HepG2 (cell line): ENCODE measurements around the gene CNGA3. TPM values are rescaled to one million over a fixed set of nuclear protein-coding genes. Genes with fewer than 3 reads are reported as not detected.

Experiments used
- ATAC-seq: fragments of 200-7000 bp; cut with Tn5 transposase; 3 replicates; pipeline ENCODE4 v1.9.1; 2020; ENCODE audit warnings: mild to moderate bottlenecking, moderate library complexity
- BruUV-seq: library from RNA; stranded (reverse); fragments of 400-500 nt; replicated peaks from 2 replicates; lab custom pipeline; 2021; lab: Mats Ljungman, UMichigan
- CTCF ChIA-PET: fragments of 300-600 bp; formaldehyde crosslinking; extraction: SDS; loops from one replicate; lab custom pipeline; 2021; ENCODE audit warnings: low total read pairs, inconsistent platforms, low intra/inter-chr PET ratio; lab: Yijun Ruan, JAX
- POLR2A ChIA-PET: fragments of 350-600 bp; sonication (Branson Sonifier 250); formaldehyde crosslinking; loops from one replicate; lab custom pipeline; 2020; ENCODE audit warnings: antibody characterized with exemption, inconsistent platforms; lab: Yijun Ruan, JAX
- DNase-seq: peaks from one replicate; pipeline ENCODE4 v3.0.0-alpha.2; 2015; ENCODE audit warnings: low spot score
- FAIRE-seq: peaks from 3 replicates; lab custom pipeline; 2011; peaks lifted over from hg19 to GRCh38; lab: Jason Lieb, UNC
- H2AFZ ChIP-seq: one replicate; pipeline ENCODE4 v1.6.1; 2011; ENCODE audit warnings: low read length, inconsistent platforms
- H3K27ac ChIP-seq: fragments of 300-600 bp; 3 replicates; pipeline ENCODE4 v1.8.0; 2011; ENCODE audit warnings: mixed run types, mild to moderate bottlenecking, mixed read lengths, low read length, inconsistent platforms; ENCODE audit not compliant: insufficient read depth; ENCODE audit errors: extremely low read length
- H3K27me3 ChIP-seq, 2 experiments: fragments of 200-600 bp in 1 of 2; 2 replicates in 1 of 2; 3 replicates in 1 of 2; pipeline versions ENCODE4 v1.6.0 to v1.8.0; 2011; ENCODE audit warnings: low read length in 2 of 2, mild to moderate bottlenecking in 2 of 2, moderate library complexity in 2 of 2, inconsistent platforms in 1 of 2; ENCODE audit not compliant: insufficient read depth in 2 of 2, control insufficient read depth in 1 of 2
- H3K36me3 ChIP-seq, 2 experiments: fragments of 200-600 bp in 1 of 2; replicated peaks in 1 of 2; 2 replicates in 1 of 2; 3 replicates in 1 of 2; pipeline versions ENCODE4 v1.5.1 to v1.8.0; 2011; ENCODE audit warnings: low read length in 2 of 2, inconsistent platforms in 1 of 2; ENCODE audit not compliant: insufficient read depth in 2 of 2, control insufficient read depth in 1 of 2
- H3K4me1 ChIP-seq: 2 replicates; pipeline ENCODE4 v1.5.1; 2012; ENCODE audit warnings: low read length, inconsistent platforms; ENCODE audit not compliant: insufficient read depth
- H3K4me2 ChIP-seq: 2 replicates; pipeline ENCODE4 v1.6.0; 2011; ENCODE audit warnings: low read depth, low read length, inconsistent platforms
- H3K4me3 ChIP-seq, 3 experiments: fragments of 200-600 bp in 1 of 3; sonication (generic), shearing (Covaris generic) in 1 of 3; replicated peaks in 1 of 3; 2 replicates each; pipeline ENCODE4 v1.5.1; 2011 to 2016; ENCODE audit warnings: low read length in 3 of 3, inconsistent platforms in 2 of 3, low read depth in 2 of 3, mild to moderate bottlenecking in 2 of 3, control low read depth in 1 of 3, mixed read lengths in 1 of 3; ENCODE audit not compliant: insufficient read depth in 1 of 3
- H3K79me2 ChIP-seq: one replicate; pipeline ENCODE4 v1.6.1; 2011; ENCODE audit warnings: low read length, inconsistent platforms; ENCODE audit not compliant: insufficient read depth
- H3K9ac ChIP-seq: 2 replicates; pipeline ENCODE4 v1.6.0; 2011; ENCODE audit warnings: mild to moderate bottlenecking, low read depth, low read length, inconsistent platforms; ENCODE audit not compliant: insufficient read depth
- H3K9me3 ChIP-seq: 2 replicates; pipeline ENCODE4 v1.5.1; 2012; ENCODE audit warnings: mild to moderate bottlenecking, low read length
- H4K20me1 ChIP-seq: 2 replicates; pipeline ENCODE4 v1.6.0; 2011; ENCODE audit warnings: inconsistent platforms, mild to moderate bottlenecking, low read length, moderate library complexity; ENCODE audit not compliant: insufficient read depth
- CC2D1A ChIP-seq: sonication (generic); formaldehyde crosslinking; IDR thresholded peaks from 2 replicates; pipeline ENCODE4 v1.8.1; 2023; ENCODE audit warnings: mild to moderate bottlenecking, missing genetic modification reagents
- GATA4 ChIP-seq: sonication (generic); IDR thresholded peaks from 2 replicates; pipeline ENCODE4 v1.6.1; 2016; ENCODE audit warnings: antibody characterized with exemption, low read depth, borderline replicate concordance
- MAZ ChIP-seq, 2 experiments: sonication (generic) in 1 of 2; formaldehyde crosslinking in 1 of 2; IDR thresholded peaks; 2 replicates each; pipeline versions ENCODE4 v1.5.0 to v1.6.1; 2012 to 2020; ENCODE audit warnings: low read depth in 2 of 2, mild to moderate bottlenecking in 2 of 2, borderline replicate concordance in 1 of 2, improper control_type of control experiment in 1 of 2, low read length in 1 of 2, missing genetic modification reagents in 1 of 2, moderate library complexity in 1 of 2
- NFE2L2 ChIP-seq: fragments of 150-350 bp; IDR thresholded peaks from 2 replicates; pipeline ENCODE4 v1.6.1; 2014; ENCODE audit warnings: low read length
- PLRG1 ChIP-seq: fragments of 450-650 bp; conservative IDR thresholded peaks from 2 replicates; pipeline ENCODE4 v1.6.1; 2016
- SIX4 ChIP-seq: sonication (generic); formaldehyde crosslinking; IDR thresholded peaks from 2 replicates; pipeline ENCODE4 v1.4.0; 2020; ENCODE audit warnings: missing genetic modification reagents
- TCF12 ChIP-seq, 2 experiments: fragments of 450-650 bp in 1 of 2; sonication (generic) in 1 of 2; formaldehyde crosslinking in 1 of 2; IDR thresholded peaks; 2 replicates each; pipeline versions ENCODE4 v1.6.1 to v1.8.0; 2017 to 2022; ENCODE audit warnings: antibody characterized with exemption in 1 of 2, mild to moderate bottlenecking in 1 of 2, missing genetic modification reagents in 1 of 2, moderate library complexity in 1 of 2
- ZBTB43 ChIP-seq: sonication (generic); formaldehyde crosslinking; conservative IDR thresholded peaks from 2 replicates; pipeline ENCODE4 v1.4.0; 2020; ENCODE audit warnings: missing genetic modification reagents
- ZNF782 ChIP-seq: sonication (generic); formaldehyde crosslinking; IDR thresholded peaks from 2 replicates; pipeline ENCODE4 v1.4.0; 2020; ENCODE audit warnings: missing genetic modification reagents, mild to moderate bottlenecking, borderline replicate concordance
- ZNF891 ChIP-seq: sonication (generic); formaldehyde crosslinking; IDR thresholded peaks from 2 replicates; pipeline ENCODE4 v1.5.0; 2020; ENCODE audit warnings: mild to moderate bottlenecking, missing genetic modification reagents
- WGBS: methylation state at CpG from one replicate; pipeline ENCODE4 v1.1.6; 2017; ENCODE audit warnings: low lambda C conversion rate; 5-methylcytosine and 5-hydroxymethylcytosine counted together
- in situ Hi-C: cut with HindIII; loops from 2 replicates; pipeline ENCODE4 v1.10.0; 2017; ENCODE audit warnings: low pct_unique_long_range_greater_than_20kb; ENCODE audit not compliant: extremely low pct_ligation_motif_present
- intact Hi-C: fragments of 100-400 bp; cut with micrococcal nuclease; formaldehyde crosslinking; loops from one replicate; pipeline ENCODE4 v1.10.0; 2022; ENCODE audit not compliant: unreplicated experiment
- polyA plus RNA-seq, 8 experiments: library from polyadenylated mRNA; depleted of rRNA in 3 of 8; stranded (reverse) in 7 of 8; unstranded in 1 of 8; fragments of >200 nt; fragmentation: Illumina TruSeq in 4 of 8; extraction: Trizol in 4 of 8; gene quantifications; 2 replicates each; pipeline versions ENCODE4 v1.2.1 to v1.2.3, GENCODE V29; 2011 to 2016; ENCODE audit warnings: low read depth in 4 of 8, missing spikeins in 1 of 8, mixed read lengths in 1 of 8; ENCODE audit not compliant: insufficient read depth in 1 of 8
- total RNA-seq, 5 experiments: library from RNA; depleted of rRNA; stranded (reverse); fragments of >200 nt; fragmentation: Illumina TruSeq; extraction: Trizol; gene quantifications; 2 replicates each; pipeline ENCODE4 v1.2.3, GENCODE V29; 2016; ENCODE audit warnings: low read depth in 1 of 5
- TF ChIP-seq, protein P1 (sequence below): sonication (generic); formaldehyde crosslinking; IDR thresholded peaks from 2 replicates; pipeline ENCODE4; 2020; ENCODE audit warnings: missing genetic modification reagents, mild to moderate bottlenecking, borderline replicate concordance
- TF ChIP-seq, protein P2 (sequence below): sonication (generic); formaldehyde crosslinking; IDR thresholded peaks from 2 replicates; pipeline ENCODE4 v1.8.1; 2022; ENCODE audit warnings: mild to moderate bottlenecking, missing genetic modification reagents

The CNGA3 gene
- total and polyA plus RNA-seq, 2 of the 13 experiments (the other 11 are each of a cell fraction or from before 2014, with no cell fraction given), result not detected

GRCh38 chr2:98403878-98404277, 57.6 kb downstream of the CNGA3 start (continued):
- TF ChIP-seq, protein P1, sequence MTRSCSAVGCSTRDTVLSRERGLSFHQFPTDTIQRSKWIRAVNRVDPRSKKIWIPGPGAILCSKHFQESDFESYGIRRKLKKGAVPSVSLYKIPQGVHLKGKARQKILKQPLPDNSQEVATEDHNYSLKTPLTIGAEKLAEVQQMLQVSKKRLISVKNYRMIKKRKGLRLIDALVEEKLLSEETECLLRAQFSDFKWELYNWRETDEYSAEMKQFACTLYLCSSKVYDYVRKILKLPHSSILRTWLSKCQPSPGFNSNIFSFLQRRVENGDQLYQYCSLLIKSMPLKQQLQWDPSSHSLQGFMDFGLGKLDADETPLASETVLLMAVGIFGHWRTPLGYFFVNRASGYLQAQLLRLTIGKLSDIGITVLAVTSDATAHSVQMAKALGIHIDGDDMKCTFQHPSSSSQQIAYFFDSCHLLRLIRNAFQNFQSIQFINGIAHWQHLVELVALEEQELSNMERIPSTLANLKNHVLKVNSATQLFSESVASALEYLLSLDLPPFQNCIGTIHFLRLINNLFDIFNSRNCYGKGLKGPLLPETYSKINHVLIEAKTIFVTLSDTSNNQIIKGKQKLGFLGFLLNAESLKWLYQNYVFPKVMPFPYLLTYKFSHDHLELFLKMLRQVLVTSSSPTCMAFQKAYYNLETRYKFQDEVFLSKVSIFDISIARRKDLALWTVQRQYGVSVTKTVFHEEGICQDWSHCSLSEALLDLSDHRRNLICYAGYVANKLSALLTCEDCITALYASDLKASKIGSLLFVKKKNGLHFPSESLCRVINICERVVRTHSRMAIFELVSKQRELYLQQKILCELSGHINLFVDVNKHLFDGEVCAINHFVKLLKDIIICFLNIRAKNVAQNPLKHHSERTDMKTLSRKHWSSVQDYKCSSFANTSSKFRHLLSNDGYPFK (CRISPR knock-in tag), result no peak
- TF ChIP-seq SIX4 (CRISPR knock-in tag) (no peak), NFE2L2 (no peak), TCF12 (IDR thresholded peaks at IDR 0.05) (no peak), TCF12 (CRISPR knock-in tag; IDR thresholded peaks at IDR 0.05) (no peak), CC2D1A (CRISPR knock-in tag) (no peak), ZNF891 (CRISPR knock-in tag) (no peak), PLRG1 (no peak)

- Histone ChIP-seq H3K4me3 (no peak overlapping the region), H4K20me1 (no peaks in the 10 kb centered on the region), H3K79me2 (no peaks in the 10 kb centered on the region), H3K27me3 (peaks cover 0 to 3% of the 10 kb centered on the region in 2 experiments; a peak in 2 of 5 replicates), H3K9me3 (no peaks in the 10 kb centered on the region), H2AFZ (no peak overlapping the region), H3K9ac (no peak overlapping the region), H3K4me1 (no peaks in the 10 kb centered on the region), H3K27ac (no peak overlapping the region), H3K36me3 (no peaks in the 10 kb centered on the region), H3K4me2 (no peak overlapping the region)
- intact Hi-C loops (no loop called here), in situ Hi-C loops (loop anchor here (25.0 kb wide), 1 partner anchor 433 kb away; no protein-coding TSS in a partner anchor)
- 10% methylated on average over 1 of the region's 2 CpGs for WGBS
- FAIRE-seq (no peak), ATAC-seq (no peak; the same call in 2 of the 3 replicates), DNase-seq (no peak)
- CTCF ChIA-PET, result no interaction called here
- no TSS peak for BruUV-seq
- POLR2A ChIA-PET, result no interaction called here
- TF ChIP-seq ZNF782 (CRISPR knock-in tag) (no peak), GATA4 (no peak), MAZ (IDR thresholded peaks at IDR 0.05; ENCODE audit: borderline replicate concordance, low read depth, low read length) (no peak), MAZ (CRISPR knock-in tag; IDR thresholded peaks at IDR 0.05; ENCODE audit: low read depth) (no peak), ZBTB43 (no peak)
- TF ChIP-seq, protein P2, sequence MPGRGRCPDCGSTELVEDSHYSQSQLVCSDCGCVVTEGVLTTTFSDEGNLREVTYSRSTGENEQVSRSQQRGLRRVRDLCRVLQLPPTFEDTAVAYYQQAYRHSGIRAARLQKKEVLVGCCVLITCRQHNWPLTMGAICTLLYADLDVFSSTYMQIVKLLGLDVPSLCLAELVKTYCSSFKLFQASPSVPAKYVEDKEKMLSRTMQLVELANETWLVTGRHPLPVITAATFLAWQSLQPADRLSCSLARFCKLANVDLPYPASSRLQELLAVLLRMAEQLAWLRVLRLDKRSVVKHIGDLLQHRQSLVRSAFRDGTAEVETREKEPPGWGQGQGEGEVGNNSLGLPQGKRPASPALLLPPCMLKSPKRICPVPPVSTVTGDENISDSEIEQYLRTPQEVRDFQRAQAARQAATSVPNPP, result no peak
Observed at GRCh38 chr2:98404556-98405250, 58.4 kb downstream of the CNGA3 start.
